Gastroesophageal sphincter (tissue), 3 donors: ENCODE measurements around the gene MDH2.

Experiments used
- CTCF ChIP-seq, 4 experiments: fragments of 200-600 bp in 2 of 4; fragments of 450-650 bp in 2 of 4; sonication (generic) in 1 of 4; IDR thresholded peaks; one replicate each; pipeline ENCODE4 v1.5.1; 2017 to 2019; ENCODE audit warnings: antibody characterized with exemption in 4 of 4, mild to moderate bottlenecking in 2 of 4, moderate library complexity in 2 of 4
- EP300 ChIP-seq: sonication (generic); formaldehyde crosslinking; IDR thresholded peaks from one replicate; pipeline ENCODE4 v1.6.1; 2017; ENCODE audit warnings: antibody characterized with exemption, mild to moderate bottlenecking
- POLR2A ChIP-seq, 2 donors: fragments of 450-650 bp; IDR thresholded peaks; one replicate each; pipeline ENCODE4 v1.6.1; 2017; ENCODE audit warnings: antibody characterized with exemption in 2 of 2, mild to moderate bottlenecking in 2 of 2, moderate library complexity in 1 of 2
- POLR2AphosphoS5 ChIP-seq: sonication (generic); formaldehyde crosslinking; IDR thresholded peaks from one replicate; pipeline ENCODE4 v1.6.1; 2017; ENCODE audit warnings: antibody characterized with exemption

- TF ChIP-seq CTCF (IDR thresholded peaks at IDR 0.05) (no peak), POLR2A (IDR thresholded peaks at IDR 0.05) (no peak), POLR2AphosphoS5 (no peak), EP300 (no peak)
These were observed 15.2 kb downstream of the MDH2 start for GRCh38 chr7:76063114-76063513.
